ENCODE measurements around the gene OTUD1.

The OTUD1 gene

GRCh38 chr10:23422003-23422411 lies 16.9 kb upstream of the OTUD1 start:
- no peak for DNase-seq

DNA sequence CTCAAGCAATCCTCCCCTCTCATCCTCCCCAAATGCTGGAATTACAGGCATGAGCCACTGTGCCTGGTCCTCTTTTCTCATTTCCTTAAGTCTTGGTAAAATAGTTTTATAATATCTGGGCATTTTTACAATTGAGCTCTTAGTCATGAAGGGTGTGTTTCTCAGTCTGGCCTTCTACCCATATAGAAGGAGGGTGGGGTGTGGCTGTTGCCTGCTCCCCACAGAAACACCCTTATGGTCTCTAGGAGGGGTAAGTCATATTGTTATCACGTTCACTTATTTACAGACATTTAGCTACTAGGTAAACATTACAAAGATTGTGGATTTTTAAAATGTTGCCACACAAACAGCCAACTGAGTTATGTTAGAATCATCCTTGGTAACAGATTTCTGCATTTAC lies 6.7 kb upstream of the OTUD1 start:
- DNase-seq = no peak

GRCh38 chr10:23432639-23433038 lies 6.2 kb upstream of the OTUD1 start:
- no peak for DNase-seq

- DNase-seq = no peak
These were observed 5.2 kb upstream of the OTUD1 start for GRCh38 chr10:23433701-23434100.

DNA sequence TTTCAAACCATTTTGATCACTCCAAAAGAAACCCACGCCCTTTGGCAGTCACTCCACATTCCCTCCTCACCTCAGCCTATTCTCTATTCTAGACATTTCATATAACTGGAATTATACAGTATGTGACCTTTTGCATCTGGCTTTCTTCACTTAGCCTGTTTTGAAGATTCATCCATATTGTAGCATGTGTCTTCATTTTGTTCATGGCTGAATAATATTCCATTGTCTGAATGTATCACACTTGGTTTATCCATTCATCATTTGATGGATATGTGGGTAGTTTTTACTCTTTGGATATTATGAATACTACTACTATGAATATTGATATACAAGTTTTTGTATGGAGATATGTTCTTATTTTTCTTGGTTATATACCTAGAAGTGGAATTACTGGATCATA lies 3.5 kb upstream of the OTUD1 start:
- no peak for DNase-seq

GRCh38 chr10:23436983-23437382 lies 1.9 kb upstream of the OTUD1 start:
- no peak for DNase-seq

GRCh38 chr10:23437963-23438546 lies 820 bp upstream of the OTUD1 start:
- no peak for DNase-seq

DNA sequence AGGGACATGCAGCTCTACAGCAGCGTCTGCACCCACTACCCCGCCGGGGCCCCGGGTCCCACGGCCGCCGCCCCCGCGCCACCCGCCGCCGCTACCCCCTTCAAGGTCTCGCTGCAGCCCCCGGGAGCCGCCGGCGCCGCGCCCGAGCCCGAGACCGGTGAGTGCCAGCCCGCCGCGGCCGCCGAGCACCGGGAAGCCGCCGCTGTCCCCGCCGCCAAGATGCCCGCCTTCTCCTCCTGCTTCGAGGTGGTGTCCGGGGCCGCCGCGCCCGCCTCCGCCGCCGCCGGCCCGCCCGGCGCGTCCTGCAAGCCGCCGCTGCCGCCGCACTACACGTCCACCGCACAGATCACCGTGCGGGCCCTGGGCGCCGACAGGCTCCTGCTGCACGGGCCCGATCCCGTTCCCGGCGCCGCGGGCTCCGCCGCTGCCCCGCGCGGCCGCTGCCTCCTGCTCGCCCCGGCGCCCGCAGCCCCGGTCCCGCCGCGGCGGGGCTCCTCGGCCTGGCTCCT lies 631 bp downstream of the OTUD1 start:
- peak; percentile 32 for DNase-seq

GRCh38 chr10:23439961-23440889 lies 1.4 kb downstream of the OTUD1 start:
- peak; percentile 15 for DNase-seq

- DNase-seq = no peak
These were observed 2.4 kb downstream of the OTUD1 start for GRCh38 chr10:23441251-23441650.

DNA sequence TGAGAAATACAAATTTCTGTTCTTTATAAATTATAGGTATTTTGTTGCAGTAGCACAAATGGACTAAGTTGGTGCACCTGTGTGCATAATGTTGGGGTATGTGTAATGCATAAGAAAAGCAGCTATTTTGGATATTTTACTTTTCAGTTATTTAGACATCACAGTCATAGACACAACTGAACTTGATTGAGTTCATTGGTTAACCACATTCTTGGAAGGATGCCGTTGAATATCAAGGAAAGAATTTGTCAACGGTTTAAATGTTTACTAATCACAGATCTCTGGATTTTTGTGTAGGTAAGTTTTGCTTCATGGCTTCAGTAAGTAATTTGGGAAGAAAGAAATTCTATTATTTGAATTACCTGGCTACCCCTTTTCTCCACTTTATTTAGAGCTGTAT lies 4.1 kb downstream of the OTUD1 start:
- DNase-seq = no peak

DNA sequence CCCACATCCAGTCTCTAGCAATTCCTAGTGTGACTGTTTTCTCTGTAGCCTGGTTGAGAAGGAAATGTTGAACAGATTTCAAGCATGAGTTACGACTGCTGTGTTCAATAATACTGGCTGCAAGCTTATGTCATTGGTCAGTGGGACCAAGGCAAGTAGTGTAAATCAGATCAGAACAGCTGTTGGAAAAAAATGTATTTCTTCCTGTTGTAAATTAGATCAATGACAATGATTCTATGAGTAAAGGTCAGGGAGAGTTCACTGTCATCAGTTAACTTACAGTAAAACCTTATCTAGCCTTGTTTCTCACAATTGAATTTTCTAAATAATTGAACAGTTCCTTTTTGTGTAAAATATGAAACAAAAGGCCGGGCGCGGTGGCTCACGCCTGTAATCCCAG lies 6.7 kb downstream of the OTUD1 start:
- no peak for DNase-seq

DNA sequence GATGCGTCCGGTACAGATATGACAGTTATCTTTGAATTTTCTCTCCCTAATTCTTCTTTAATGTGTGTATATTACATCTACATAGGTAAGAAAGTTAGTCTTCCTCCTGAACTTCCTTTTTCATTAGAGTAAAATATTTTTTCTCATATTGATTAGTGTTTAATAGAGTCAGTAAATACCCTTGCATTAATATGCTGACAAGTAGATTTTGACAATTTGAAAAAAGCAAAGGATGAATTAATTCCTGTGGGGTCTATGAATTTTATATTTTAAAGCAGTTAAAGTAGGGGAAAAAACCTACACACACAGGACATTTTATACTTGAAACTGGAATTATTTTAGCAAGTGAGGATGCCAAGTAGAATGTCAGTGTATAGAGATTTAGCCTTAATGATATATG lies 9.4 kb downstream of the OTUD1 start:
- DNase-seq = no peak

DNA sequence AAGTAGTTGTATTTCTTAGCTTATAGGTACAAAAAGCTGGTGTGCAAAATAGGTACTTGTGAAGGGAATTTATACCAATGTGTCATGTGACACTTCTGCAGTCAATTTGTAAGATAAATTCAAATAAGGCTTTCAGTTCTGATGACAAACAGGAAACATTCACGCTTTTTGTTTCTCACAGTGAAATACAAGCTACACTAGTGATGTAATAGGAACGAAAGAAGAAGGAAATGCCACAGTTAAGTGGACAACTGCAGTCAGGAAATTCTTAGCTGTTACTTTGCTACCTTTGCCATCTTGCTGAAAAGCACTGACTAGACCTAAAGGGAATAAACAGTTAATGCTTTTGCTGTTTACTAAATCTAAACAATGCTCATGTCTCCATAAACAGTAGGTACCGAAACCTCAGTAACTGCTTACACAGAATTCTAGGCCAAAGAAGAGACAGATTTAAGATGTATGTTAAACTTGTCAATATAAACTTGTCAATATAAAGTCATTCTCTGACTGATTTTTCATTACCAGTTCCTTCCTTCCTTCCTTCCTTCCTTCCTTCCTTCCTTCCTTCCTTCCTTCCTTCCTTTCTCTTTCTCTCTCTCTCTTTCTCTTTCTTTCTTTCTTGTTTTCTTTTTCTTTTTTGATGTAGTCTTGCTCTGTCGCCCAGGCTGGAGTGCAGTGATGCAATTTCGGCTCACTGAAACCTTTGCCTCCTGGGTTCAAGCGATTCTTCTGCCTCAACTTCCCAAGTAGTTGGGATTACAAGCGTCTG lies 10.1 kb downstream of the OTUD1 start:
- DNase-seq = peak; percentile 5

DNA sequence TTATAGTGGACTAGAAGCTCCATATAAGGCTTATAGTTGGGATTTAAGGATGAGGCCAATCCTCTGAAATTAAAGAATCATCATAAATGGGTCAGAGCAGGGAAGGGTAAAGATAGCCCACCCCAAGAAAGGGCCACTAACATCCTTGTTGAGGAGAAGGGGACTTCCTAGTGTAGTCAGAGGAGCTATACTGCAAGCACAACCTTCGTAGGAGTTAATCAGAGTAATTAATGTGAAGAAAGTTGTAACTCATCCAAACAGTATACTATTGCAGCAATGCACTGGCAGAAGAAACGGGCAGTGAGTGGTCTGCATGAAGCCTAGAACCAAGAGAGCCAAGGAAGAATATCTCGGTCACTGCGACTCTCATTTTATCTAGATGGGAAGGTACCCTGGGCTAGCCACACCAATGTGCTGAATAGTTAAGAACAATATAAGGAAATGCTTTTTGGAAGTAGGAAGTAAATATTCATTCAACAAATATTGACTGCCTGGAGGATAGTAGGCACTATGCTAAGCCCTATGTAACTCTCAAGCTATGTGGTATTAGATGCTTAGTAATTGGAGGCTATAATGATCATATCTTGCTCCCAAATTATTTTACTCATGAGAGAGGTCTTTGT lies 13.3 kb downstream of the OTUD1 start:
- DNase-seq = no peak

GRCh38 chr10:23453465-23453864 lies 14.6 kb downstream of the OTUD1 start:
- no peak for DNase-seq

- no peak for DNase-seq
These were observed 18.9 kb downstream of the OTUD1 start for GRCh38 chr10:23457632-23458417.

DNA sequence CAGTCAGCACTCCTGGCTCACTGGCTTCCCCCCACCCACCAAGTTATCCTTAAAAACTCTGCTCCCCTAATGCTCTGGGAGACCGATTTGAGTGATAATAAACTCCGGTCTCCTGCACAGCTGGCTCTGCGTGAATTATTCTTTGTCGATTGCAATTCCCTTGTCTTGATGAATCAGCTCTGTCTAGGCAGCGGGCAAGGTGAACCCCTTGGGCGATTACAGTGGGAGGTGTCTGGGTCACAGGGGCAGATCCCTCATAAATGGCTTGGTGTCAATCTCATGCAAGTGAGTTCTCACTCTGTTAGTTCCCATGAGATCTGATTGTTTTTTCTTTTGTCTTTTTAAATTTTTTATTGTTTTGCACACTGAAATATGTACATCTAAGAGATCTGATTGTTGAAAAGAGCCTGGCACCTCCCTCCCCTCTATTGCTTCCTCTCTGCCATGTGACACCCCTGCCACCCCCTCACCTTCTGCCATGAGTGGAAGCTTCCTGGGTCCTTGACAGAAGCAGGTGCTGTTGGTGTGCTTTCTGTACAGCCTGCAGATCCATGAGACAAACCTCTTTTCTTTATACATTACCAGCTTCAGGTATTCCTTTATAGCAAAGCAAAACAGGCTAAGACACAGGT lies 20.5 kb downstream of the OTUD1 start:
- no peak for DNase-seq

GRCh38 chr10:23461557-23461956 lies 22.7 kb downstream of the OTUD1 start:
- DNase-seq = no peak

DNA sequence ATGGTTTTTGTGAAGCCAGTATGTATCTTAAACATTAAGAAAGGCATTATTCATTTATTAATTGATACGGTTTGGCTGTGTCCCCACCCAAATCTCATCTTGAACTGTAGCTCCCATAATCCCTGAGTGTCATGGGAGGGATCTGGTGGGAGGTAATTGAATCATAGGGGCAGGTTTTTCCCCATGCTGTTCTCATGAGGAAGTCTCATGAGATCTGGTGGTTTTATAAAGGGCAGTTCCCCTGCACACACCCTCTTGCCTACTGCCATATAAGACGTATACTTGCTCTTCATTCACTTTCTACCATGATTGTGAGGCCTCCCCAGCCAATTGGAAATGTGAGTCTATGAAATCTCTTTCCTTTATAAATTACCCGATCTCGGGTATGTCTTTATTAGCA lies 28.1 kb downstream of the OTUD1 start:
- no peak for DNase-seq

GRCh38 chr10:23467548-23467947 lies 28.7 kb downstream of the OTUD1 start:
- no peak for DNase-seq

Data from central memory CD4-positive, alpha-beta T cell (primary cell).